GM12872 (cell line): ENCODE results near the gene RAB21.

ENCODE experiments used
- CTCF ChIP-seq: IDR thresholded peaks from 3 replicates; pipeline ENCODE4 v1.5.1; 2011; ENCODE audit warnings: low read depth, mild to moderate bottlenecking, low read length, moderate library complexity; ENCODE audit not compliant: insufficient read depth

Gene RAB21

GRCh38 chr12:71755146-71755892 lies 656 bp downstream of the RAB21 start:
- peak; percentile 24; the same call in 1 of the 3 replicates for TF ChIP-seq CTCF

GRCh38 chr12:71756054-71756690 lies 1.5 kb downstream of the RAB21 start:
- no peak for TF ChIP-seq CTCF

GRCh38 chr12:71759941-71760340 lies 5.3 kb downstream of the RAB21 start:
- no peak for TF ChIP-seq CTCF

GRCh38 chr12:71760471-71760870 lies 5.8 kb downstream of the RAB21 start:
- no peak for TF ChIP-seq CTCF

GRCh38 chr12:71763677-71764379 lies 9.2 kb downstream of the RAB21 start:
- TF ChIP-seq CTCF, result no peak

GRCh38 chr12:71764587-71765321 lies 10.1 kb downstream of the RAB21 start:
- no peak for TF ChIP-seq CTCF

GRCh38 chr12:71766202-71766601 lies 11.5 kb downstream of the RAB21 start:
- no peak for TF ChIP-seq CTCF
